GM21515 (cell line): ENCODE results near the gene KAZN.

Experiments
- ATAC-seq: cut with Tn5 transposase; IDR thresholded peaks from one replicate; pipeline ENCODE4 v1.9.1; 2021; ENCODE audit not compliant: unreplicated experiment

Gene KAZN

DNA sequence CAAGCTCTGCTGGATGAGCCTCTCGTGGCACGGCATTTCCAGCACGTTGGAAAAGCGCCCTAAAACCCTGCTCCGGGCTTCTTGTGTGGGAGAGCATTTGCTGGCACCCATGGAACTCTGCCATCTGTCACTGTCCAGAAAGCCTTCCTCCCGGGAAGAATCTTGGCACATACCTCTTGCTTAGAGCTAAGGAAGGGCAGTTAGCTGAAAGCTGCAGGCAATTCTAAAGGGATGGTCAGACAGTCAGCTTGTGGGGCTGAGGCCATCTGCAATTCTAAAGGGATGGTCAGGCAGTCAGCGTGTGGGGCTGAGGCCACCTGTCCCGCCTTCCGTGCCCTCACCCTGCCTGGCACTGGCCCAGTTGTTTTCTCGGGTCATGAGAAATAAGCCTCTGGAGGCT lies 416.0 kb downstream of the KAZN start:
- no peak for ATAC-seq

DNA sequence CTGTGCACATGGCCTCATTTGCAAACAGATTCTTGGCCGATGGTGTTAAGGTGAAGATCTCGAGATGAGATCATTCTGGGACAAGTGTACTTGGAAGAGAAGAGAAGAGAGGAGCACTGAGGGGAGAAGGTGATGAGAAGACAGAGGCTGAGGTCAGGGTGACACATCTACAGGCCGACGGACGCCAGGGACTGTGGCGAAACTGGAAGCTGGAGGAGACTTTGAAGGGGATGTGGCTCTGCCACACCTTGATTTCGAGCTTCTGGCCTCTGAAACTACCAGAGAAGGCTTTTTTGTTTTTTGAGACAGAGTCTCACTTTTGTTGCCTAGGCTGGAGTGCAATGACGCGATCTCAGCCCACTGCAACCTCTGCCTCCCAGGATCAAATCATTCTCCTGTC lies 417.5 kb downstream of the KAZN start:
- ATAC-seq = no peak

- ATAC-seq = no peak
Measured at GRCh38 chr1:15016526-15016925, 418.0 kb downstream of the KAZN start.

DNA sequence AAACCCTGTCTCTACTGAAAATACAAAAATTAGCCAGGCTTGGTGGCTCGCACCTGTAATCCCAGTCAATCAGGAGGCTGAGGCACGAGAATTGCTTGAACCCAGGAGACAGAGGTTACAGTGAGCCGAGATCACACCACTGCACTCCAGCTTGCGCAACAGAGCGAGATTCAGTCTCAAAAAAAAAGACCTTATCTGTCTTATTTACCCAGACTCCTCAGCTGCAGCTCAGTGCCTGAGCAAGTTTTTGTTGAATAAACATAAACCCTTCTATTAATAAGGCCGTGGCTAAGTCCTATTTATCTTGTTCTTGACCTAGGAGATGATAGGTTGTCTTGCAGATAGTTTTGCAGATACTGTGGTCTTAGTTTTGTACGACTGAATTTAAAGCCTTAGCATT lies 418.6 kb downstream of the KAZN start:
- ATAC-seq = no peak

DNA sequence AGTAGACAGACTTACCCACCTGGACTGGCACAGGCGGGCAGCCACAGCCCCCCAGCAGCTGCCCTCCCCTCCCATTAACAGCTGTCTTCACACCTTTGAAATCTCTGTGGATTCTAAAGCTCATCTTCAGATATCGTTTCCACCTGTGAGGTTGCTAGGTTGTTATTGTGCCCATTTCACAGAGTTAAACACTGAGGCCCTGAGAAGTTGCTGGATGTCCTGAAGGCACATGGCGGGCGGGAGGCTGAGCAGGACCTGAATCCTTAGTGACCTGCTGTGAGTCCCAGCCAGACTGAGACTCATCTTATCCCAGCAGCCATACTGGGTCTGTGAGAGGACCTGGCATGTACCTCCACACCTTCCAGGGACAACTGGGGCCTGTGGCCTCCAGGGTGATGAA lies 420.3 kb downstream of the KAZN start:
- ATAC-seq = no peak

- ATAC-seq = no peak
Measured at GRCh38 chr1:15020943-15021745, 422.7 kb downstream of the KAZN start.

GRCh38 chr1:15022048-15022447 lies 423.6 kb downstream of the KAZN start:
- no peak for ATAC-seq

- no peak for ATAC-seq
Measured at GRCh38 chr1:15023205-15023604, 424.7 kb downstream of the KAZN start.

DNA sequence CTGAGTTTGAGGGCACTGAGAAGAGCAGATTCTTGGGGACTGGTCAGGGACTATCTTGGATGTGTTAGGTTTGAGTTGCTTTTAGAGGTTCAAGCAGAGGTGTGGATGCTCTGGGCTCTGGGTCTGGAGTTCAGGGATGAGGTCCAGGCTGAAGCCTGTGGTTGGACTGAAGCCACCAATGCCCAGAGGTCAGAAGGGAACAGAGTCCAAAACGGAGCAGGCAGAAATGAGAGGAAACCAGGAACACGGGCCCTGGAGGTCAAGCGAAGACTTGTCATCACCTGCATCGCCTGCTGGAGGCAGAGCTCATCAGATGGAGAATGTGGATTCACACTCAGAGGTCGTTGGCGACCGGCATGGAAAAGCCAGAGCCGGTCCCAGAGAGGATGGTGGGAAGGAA lies 425.5 kb downstream of the KAZN start:
- ATAC-seq = no peak

DNA sequence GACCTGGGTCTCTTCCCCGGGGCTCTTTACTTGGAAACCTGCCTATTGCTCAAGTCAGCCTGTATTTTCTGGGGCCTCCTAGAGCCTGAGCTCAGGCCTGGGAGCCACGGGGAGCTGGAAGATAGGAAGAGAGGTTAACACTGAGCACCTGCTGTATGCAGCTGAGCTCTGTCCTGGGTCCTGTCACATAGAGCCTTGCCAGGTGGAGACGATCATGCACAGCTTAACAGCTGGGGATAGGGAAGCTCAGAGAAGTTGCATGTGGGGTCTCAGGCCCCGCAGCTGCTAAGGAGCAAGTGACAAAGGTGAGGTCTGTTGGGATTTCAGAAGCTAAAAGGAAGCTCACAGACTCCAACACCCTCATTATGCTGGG lies 427.6 kb downstream of the KAZN start:
- ATAC-seq = no peak

- ATAC-seq = no peak
Measured at GRCh38 chr1:15027515-15027986, 429.1 kb downstream of the KAZN start.

- no peak for ATAC-seq
Measured at GRCh38 chr1:15028102-15028501, 429.6 kb downstream of the KAZN start.

DNA sequence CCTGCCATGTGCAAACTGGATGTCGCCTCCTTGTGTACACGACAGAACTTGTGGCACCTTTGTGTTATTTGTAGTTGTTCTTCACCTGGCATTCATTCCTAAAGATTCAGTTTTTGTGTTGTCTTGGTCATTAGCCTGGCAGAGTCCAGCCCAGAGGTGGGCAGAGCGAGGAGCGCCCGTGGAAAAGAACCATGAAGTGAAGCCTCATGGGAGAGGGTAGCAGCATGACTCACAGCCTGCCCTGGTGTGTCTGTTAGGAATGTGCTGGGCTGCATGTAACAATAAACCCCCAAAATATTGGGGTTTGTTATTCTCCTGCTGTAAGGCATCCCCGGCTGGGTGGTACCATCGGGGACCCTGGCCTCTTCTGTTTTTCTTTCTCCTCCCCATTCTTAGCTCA lies 430.1 kb downstream of the KAZN start:
- ATAC-seq = no peak

DNA sequence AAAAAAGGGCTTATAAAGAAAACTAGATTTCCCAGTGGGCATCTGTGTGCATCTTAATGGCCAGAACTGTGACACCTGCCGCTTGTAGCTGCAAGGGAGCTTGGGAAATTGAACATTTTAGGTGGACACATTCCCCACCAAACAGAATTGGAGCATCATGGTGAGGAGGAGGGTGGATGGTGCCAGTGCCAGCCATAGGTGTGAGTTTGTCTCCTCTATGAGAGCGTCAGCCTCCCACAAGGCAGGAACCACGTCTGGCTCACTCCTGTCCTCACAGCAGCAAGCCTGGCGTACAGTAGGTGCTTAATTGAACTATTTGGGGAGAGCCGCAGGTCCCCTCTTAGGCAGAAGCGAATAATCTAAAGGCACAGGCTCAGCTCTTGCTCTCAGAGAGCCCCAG lies 430.6 kb downstream of the KAZN start:
- no peak for ATAC-seq

GRCh38 chr1:15029786-15030185 lies 431.3 kb downstream of the KAZN start:
- no peak for ATAC-seq

- ATAC-seq = no peak
Measured at GRCh38 chr1:15031251-15031933, 432.9 kb downstream of the KAZN start.

DNA sequence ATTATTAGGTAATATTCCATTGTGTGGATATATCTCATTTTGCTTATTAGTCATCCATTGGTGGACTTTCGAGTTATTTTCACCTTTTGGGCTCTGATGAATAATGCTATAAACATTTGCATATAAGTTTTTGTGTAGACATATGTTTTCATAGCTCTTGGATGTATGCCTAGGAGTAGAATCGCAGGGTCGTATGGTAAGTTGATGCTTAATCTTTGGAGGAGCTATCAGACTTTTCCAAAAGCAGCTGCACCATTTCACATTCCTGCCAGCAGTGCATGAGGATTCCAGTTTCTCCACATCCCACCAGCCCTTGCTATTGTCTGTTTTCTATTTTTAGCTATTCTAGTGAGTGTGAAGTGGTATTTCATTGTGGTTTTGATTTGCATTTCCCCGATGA lies 434.8 kb downstream of the KAZN start:
- ATAC-seq = no peak

DNA sequence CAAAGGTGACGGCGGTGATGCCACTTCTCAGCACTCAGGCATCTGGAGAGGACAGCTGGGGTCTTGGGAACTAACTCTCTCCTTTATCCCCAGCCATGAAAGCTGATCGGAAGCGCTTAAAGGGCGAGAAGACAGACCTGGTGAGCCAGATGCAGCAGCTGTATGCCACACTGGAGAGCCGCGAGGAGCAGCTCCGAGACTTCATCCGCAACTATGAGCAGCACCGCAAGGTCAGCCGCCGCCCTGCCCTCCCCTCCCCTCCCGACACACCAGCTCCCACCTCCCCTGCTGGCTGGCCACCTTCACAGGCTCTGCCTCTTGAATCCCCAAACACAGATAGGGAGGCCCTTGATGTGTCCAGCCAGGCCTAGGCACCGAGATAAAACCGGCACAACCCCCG lies 436.2 kb downstream of the KAZN start:
- no peak for ATAC-seq

GRCh38 chr1:15035236-15035635 lies 436.8 kb downstream of the KAZN start:
- ATAC-seq = no peak

DNA sequence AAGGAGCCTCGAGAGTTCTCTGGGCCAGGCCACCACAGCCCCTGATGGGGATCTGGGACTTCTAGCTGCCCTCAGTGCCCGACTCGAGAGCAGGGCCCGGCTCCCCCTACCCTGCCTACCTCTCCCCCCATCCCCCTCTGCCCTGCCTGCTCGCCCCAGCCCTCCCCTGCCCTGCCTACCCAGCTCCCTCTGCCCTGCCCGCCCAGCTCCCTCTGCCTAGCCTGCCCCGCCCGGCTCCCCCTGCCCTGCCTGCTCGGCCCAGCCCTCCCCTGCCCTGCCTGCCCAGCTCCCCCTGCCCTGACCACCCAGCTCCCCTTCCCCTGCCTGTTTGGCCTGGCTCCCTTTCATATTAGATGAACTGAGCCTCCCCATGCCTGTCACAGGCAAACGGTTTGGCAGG lies 437.6 kb downstream of the KAZN start:
- ATAC-seq = no peak

GRCh38 chr1:15038232-15039016 lies 439.9 kb downstream of the KAZN start:
- ATAC-seq = no peak
